Frontal cortex (tissue), 4 donors: Measurements from ENCODE around the gene RPS6KA5. TPM values are rescaled to one million over a fixed set of nuclear protein-coding genes. Genes with fewer than 3 reads are reported as not detected.

ENCODE experiments used
- DNase-seq, 2 donors: peaks; one replicate each; pipeline ENCODE4 v3.0.0; 2012; ENCODE audit warnings: low spot score in 2 of 2
- FAIRE-seq: peaks from 2 replicates; lab custom pipeline; 2012; peaks lifted over from hg19 to GRCh38; lab: Jason Lieb, UNC
- total RNA-seq: library from RNA; depleted of rRNA; stranded (reverse); fragments of >200 nt; gene quantifications from one replicate; pipeline ENCODE4 v1.2.3, GENCODE V29; 2014
- donor health status: control.
- donor health status: control.
- donor health status: control.

The RPS6KA5 gene
- total RNA-seq, 1 donor from 2014 or later, result 8.2 TPM

DNA sequence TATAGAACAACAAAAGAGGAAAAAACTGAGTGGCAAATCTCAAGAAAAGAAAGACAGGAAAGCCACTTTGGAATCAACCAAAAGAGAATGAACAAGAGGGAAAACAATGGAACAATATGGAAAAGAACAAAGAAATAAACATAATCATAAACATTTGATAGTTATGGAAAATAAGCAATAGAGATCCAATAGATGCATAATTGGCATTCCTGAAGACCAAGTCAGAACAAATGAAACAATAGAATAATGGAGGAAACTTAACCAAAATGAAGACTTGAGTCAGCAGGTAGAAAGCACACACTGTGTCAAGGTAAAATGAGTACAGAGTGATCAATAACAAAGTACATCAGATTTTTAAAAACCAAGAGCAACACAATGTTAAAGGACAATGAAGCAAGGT, 10.1 kb upstream of the RPS6KA5 start:
- FAIRE-seq, result no peak
- DNase-seq, result no peak

DNA sequence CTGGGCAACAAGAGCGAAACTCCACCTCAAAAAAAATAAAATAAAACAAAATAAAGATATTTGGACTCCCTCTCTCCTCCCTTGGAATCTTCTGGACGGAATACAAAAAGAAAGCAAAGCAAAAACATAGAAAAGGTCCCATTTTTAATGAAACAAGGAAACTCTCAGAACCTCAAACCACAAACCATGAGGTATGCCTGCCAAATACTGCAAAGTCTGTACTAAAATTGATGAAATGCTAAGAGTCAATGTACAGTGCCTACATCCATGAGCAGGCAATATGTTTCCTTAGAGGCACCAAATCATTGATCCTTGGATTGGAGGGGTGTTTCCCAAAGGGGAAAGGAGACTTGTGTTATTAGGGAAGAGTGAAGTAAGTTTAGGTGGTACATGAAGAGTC, 8.2 kb upstream of the RPS6KA5 start:
- DNase-seq, result no peak
- no peak for FAIRE-seq

DNA sequence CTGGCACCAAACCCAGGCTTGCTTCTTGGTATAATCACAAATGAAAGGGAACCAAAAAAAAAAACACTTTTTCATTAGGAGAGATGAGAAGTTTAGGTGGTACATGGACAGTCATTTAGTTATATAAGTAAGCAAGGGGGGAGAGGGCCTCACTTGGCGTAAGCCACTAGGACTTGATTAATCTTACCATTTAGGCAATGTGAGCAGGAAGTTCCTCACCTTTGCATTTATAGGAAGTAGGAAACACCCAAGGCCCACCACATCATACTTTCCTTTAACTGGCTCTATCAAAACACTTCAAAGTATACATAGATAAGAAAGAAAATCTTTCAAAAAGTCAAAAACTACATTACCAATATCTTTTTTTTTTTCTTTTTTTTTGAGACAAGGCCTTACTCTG, 6.7 kb upstream of the RPS6KA5 start:
- FAIRE-seq (no peak), DNase-seq (no peak)

DNA sequence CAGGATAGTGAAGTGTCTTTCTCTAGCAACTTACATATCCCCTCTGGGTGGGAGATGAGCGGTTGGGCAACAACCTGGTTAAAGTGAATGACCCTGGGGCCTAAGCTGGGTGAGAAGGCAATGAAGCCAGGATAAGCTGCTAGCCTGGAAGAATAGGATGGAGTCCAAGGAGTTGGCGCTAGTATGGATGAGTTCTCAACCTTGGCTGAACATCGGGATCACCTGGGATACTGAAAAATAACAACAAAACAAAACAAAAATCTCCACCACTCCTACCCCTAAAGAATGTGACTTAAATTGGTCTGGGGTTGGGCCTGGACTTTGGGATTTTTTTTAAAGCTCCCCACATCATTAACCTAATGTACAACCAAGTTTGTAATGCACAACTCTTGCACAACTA, 4.8 kb upstream of the RPS6KA5 start:
- DNase-seq (no peak), FAIRE-seq (no peak)

DNA sequence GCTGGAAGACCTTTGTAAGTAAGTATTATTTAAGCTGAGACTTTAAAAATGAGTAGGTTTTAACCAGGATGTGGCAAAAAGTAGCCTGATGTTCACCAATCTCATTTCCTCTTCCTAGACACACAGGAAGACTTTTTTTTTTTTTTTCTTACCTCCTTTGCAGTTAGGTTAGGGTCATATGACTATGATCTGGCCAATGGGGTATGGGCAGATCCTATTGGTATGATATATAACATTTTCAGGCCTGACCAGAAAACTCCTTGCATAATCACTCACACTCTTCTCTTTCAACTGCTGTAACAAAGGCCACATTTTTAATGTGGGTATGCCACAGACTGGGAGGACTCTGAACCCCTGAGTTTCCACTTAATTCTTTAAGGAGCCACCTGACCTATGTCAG, 2.7 kb upstream of the RPS6KA5 start:
- no peak for DNase-seq
- FAIRE-seq, result no peak

DNA sequence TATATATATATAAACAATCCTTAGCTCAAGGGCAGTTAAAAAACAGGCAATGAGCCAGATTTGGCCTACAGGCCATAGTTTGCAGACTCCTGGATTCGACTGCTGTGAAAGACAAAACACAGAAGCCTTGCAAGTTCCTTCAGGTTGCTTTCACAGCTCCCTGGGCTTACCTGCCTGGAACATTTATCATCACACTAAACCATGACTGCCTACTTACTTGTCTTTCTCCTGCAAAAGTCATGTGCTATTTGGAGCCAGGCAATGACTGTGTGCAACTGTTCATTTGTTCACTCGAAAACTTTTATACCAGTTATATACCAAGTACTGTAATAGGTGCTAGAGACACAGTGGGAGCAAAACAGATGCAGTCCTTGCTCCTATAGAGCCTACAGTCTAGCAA, 2.2 kb upstream of the RPS6KA5 start:
- no peak for FAIRE-seq

DNA sequence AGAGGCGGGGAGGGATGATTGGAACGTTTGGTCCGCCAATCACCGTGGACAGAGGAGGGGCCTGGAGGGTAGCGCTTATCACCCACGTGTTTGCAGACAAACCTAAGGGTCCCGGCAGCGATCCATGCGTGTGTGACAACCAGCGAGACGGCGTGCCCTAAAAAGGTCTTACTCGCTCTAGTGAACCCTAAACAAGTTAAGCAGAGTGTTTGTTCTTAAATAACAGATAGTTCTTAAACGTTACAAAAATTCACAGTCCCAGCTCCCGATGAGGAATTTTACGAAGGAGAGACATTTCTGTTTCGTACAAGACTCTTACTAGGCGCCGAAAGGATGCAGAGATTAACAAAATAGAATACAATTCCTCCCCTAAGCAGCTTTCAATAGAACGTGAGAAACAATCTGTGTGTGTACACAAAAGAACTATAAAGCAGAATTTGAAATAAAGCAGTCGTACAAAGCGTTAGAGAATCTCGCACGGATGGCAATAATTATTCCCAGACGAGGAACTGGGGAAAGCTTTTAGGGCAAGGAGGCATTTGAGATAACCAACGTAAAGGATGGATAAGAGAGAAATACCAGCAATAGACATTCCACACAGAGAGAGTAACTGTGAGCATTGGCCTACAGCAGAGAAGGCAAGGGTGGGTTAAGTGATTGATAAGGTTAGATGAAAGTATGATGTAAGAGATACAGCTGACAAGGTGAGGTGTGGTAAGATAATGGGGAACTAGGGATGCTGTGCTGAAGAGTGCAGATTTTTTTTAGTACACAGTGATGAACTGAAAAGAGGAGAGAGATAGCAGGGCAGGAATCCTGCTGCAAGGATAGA, 831 bp upstream of the RPS6KA5 start:
- FAIRE-seq (no peak), DNase-seq (no peak)

More for the DNA sequence above, 2.2 kb upstream of the RPS6KA5 start:
- no peak for DNase-seq

DNA sequence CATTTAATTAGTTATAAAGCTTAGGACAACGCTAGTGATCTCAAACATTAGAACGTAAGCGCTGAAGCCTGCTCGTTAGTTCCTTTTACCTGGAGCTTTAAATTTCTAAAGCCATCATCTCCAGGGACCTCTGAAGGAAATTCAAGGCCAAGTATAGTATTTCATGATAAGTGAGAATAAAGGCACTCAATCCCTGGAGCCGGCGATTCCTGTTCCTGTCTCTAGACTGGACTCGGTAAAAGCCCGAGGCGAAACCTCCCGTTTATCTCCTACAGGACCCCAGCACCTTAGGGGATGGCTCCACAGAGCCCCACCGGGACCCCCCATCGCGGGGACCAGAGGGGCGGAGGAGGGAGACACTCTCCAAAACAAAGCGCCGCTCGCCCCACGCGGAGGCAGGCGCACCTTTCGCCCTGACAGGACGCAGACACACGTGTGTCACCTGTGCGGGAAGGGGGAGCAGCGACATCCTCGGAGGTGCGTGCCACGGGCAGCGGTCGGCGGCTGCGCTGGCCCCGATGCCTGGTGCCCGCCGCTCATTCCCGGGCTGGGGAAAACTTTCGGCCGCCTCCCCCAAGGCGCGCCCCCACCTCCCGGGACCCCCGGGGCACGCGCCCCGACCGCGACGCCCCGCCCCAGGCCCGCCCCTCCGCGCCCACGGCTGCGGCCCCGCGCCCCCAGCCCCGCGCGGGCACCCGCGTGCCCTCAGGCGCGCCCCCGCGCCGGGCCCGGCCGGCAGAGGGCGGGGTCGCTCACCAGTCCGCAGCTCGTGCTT, 678 bp downstream of the RPS6KA5 start:
- DNase-seq, result peak; percentile 67 to 79

DNA sequence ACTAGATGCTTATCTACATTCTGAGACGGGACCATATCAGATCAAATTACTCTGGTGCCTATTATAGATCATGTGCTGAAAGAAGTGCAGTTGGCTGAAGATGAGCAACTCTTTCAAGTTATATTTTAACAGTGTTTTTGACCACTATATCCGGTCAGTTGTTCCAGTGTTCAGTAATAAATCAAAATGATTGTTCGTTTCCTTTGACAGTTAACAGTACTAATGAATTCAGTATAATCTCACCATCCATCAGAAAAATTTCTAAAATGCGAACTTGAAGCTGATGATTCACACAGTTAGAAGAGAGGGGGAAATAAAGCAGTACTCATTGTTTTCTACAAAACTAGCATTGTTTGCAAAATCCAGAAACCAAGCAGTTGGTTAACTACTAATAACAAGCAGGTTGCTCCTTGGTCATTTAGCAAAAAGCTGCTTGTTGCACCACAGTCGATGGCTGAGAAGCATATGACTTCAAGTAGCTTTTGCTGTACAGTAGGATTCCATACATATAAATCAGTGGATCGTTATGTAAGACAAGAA, 2.3 kb downstream of the RPS6KA5 start:
- no peak for FAIRE-seq

More for the DNA sequence above, 678 bp downstream of the RPS6KA5 start:
- FAIRE-seq, result no peak

DNA sequence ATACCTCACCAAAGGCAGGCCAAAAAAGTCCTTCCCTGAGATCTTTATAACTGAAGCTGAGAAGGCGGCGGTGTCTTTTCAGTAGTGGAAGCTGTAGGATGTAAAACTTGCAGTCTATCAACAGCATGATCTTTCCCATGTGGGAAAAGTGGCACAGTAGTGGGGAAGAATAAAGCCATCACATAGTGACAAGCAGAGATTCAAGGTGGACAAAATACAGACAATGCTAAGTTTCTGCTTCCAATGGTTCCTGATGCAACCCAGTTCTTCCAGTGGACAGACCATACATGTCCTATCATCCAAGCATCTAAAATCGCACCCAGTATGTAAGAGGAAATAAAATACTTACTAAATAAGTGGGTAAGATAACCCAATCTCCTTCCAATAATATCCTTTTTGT, 4.1 kb downstream of the RPS6KA5 start:
- no peak for DNase-seq
- no peak for FAIRE-seq

More for the DNA sequence above, 2.3 kb downstream of the RPS6KA5 start:
- no peak for DNase-seq

DNA sequence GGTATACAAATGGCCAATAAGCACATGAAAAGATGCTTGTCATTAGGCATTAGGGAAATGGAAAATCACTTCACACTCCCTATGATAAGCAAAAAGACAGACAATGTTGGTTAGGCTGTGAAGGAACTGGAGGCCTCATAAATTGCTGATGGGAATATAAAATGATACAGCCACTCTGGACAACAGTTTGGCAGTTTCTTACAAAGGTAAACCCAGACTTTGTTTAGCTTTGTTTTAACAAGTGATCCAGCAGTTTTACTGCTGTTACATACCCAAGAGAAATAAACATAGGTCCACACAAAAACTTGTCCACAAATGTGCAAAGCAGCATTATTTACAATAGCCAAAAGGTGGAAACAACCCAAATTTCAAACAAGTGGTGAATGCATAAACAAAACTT, 5.4 kb downstream of the RPS6KA5 start:
- FAIRE-seq (no peak), DNase-seq (no peak)

DNA sequence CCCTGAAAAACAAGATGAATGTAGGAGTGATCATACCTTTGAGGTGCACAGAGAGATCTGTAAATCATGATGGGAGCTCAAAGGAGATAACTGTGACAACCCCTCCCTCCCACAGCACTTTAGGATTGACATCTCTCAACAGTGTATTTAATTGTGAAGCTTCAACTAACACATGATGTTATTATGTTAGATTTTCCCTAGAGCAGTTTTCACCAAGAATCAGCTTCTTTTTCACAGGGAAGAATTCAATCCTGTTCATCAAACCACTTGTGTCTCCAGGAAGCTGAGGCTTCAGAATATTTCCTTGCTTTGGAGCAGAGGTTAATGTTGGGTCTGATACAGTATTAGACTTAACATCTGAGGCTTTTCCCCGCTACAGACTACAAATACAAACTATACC, 11.8 kb downstream of the RPS6KA5 start:
- no peak for DNase-seq
- FAIRE-seq, result no peak

DNA sequence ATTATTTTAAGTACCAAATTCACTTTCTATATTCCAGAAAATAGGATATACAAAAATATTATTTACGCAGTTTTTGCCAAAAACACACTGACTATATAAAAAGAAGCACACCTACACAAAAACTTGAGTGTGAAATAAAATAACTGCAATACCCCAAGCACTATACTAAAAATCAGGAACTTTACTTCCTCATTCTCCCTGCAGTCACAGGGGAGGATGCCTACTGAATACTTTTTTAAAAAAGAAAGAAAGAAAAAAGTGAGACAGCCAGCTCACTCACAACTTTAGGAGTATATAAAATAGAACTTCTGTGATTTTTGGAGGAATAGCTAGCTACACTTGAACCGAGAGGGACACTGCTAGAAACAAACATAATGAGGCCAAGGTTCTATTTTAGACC, 12.2 kb downstream of the RPS6KA5 start:
- DNase-seq (no peak), FAIRE-seq (no peak)

DNA sequence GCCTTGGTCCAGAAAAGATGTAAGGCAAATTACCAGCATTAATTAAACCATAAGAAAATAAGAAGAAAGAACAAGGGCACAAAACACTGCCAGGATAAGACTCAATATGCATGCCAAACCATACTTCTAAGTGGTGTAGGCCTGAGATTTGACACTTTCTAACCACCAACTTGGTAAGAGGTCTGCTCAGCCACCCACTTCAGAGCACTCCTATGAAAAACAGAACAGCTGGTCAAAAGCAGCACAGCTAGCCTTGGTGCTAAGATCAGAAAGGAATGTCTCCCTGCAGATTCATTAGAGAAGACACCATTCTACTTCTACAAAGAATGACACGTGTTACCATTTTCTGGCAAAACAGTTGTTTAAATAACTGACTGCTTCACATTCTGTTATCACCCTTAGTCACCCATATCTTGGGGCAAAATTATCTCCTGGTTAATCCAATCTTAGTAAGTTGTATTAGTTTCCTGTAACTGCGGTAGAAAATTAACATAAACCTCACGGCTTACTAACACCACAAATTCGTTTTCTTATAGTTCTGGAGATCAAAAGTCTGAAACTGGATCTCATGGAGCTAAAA, 13.2 kb downstream of the RPS6KA5 start:
- no peak for DNase-seq
- no peak for FAIRE-seq

DNA sequence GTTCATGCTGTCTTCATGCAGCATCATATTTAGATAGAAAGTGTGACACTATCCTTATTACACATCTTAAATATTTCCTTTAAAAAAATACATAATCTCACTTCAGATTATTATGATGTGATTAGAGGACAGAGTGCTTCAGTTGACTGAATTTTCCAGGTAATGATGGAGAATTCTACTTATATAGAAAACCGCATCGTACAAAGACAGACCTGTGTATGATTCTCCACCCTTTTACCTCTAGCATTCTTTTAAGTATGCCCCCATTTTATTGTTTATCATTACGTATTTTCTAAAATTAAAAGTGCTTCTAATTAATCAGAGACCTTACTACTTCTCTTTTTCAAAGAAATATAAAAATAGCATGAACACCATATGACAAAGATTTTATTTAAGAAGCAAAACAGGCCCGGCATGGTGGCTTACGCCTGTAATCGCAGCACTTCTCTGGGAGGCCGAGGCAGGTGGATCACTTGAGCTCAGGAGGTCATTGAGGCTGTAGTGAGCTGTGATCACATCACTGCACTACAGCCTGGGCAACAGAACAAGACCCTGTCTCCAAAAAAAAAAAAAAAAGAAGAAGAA, 13.9 kb downstream of the RPS6KA5 start:
- DNase-seq (no peak), FAIRE-seq (no peak)

DNA sequence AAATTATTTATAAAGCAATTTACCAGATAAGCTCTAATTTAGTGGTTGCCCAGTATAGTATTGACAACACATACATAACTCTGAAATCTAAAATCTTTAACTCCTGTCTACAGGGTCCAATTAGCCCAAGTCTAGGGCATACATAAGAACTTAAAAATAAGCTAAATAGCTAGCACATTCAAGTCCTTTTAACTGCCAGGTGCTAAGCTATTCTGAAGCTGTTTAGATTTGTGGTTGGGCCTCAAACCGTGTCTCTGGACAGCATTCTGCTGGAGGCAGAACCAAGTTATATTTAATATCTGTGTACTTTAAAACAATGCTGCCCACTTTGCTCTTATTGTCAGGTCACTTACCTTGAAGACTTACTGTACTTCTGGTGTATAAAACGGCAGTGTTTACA, 19.0 kb downstream of the RPS6KA5 start:
- DNase-seq (no peak), FAIRE-seq (no peak)

DNA sequence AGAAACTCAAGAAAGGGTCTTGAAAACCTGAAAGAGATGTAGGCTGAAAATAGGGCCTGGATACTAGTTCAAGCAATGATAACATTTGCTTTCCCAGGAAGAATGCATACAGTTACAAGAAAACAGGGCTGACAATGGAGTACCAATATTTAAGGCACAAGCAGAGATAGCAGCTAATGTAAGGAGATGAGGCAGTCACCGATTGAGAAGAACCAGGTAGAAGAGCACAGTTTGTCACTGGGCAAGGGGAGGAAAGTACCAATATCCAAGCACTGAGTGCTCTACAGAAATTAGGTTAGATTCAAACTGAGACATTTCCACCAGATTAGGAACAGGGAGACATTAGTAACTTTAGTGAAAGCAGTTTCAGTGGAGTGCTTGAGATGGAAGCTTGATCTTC, 19.9 kb downstream of the RPS6KA5 start:
- DNase-seq, result no peak
- no peak for FAIRE-seq

DNA sequence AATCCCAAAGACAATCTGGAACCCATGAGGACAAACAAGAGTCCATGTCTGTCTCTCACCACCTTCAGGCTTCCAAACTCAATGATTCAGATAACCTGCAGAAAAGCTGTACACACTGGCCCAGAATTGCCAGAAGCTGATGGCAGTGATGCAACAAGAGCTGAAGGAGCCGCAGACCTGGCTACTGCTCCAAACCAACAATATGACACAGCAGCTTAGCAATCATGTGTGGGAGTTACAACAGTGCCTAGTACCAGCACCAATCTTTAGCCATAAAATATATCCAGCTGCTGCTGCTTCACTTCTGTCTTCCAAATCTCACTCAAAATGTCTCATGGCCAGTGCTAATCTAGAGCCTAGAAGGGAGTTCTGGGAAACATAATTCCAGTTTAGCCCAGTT, 22.0 kb downstream of the RPS6KA5 start:
- no peak for FAIRE-seq
- DNase-seq, result no peak

DNA sequence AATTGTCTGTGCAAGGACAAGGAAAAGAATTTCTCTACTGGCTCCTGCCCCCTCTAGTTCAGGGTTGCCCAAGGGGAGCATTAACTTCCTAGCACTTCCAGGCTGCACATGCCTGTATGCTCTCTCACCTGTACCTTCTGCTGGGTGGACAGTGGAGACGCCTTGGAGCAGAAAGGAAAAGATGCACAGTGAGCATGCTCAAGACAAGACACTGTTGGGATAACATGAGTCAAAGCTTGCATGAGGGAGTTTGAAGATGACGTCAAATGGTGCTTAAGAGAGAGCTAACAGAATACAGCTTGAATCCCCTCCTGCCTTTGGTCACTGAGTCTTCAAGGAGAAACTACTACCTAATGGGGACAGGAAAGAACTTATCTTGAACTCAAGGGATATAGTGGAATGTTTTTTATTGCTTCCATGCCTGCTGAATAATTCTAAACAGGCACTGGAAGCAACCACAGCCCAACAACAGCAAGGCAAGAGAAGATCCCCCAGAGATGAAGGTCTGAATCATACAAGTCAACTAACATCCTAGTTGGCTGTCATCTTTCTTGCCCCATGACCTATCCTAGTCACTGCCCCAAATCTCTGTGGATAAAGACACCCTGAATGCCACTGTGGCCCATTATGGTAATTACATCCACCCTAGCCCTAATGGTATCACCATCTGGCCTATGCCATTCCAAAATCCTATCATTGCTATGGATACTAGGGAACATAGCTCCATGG, 23.5 kb downstream of the RPS6KA5 start:
- DNase-seq, result no peak
- FAIRE-seq, result no peak

DNA sequence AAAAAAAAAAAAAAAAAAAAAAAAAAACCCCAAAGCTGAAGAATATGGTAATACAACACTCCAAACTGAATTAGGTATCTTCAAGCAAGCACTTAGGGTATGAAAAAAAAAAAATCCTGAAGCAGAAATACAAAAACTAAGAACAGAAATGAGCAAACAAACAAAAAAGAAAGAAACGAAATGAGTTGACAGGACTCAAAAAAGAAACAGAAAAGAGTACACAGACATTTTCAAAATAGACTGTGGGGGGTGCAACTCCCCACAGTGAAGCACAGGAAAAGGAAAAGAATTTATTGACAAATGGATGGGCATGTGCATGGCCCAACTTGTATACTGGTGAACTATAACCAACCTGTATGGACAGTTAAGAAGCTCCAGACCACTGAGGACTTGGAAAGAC, 24.6 kb downstream of the RPS6KA5 start:
- FAIRE-seq (no peak), DNase-seq (no peak)
